RPMI7951 (cell line): ENCODE measurements around the gene RREB1. TPM values are rescaled to one million over a fixed set of nuclear protein-coding genes. Genes with fewer than 3 reads are reported as not detected.

ENCODE experiments used
- DNase-seq: peaks from one replicate; pipeline ENCODE4 v3.0.0-alpha.2; 2012; ENCODE audit warnings: low read depth
- total RNA-seq: library from RNA; depleted of rRNA; stranded (reverse); fragments of >200 nt; shearing (Covaris generic); gene quantifications from 2 replicates; pipeline ENCODE4 v1.2.3, GENCODE V29; 2014

Gene RREB1
- total RNA-seq, 1 experiment from 2014 or later = 6.0 TPM

- no peak for DNase-seq
Observed at GRCh38 chr6:7163661-7164071, 55.9 kb downstream of the RREB1 start.

- no peak for DNase-seq
Observed at GRCh38 chr6:7164536-7165001, 56.8 kb downstream of the RREB1 start.

GRCh38 chr6:7165002-7165889 lies 57.5 kb downstream of the RREB1 start:
- peak; percentile 52 for DNase-seq

GRCh38 chr6:7165890-7166267 lies 58.1 kb downstream of the RREB1 start:
- DNase-seq = peak; percentile 29

- DNase-seq = peak; percentile 77
Observed at GRCh38 chr6:7166410-7167293, 58.9 kb downstream of the RREB1 start.

- DNase-seq = no peak
Observed at GRCh38 chr6:7169296-7169721, 61.5 kb downstream of the RREB1 start.

GRCh38 chr6:7170117-7170732 lies 62.5 kb downstream of the RREB1 start:
- DNase-seq = no peak

GRCh38 chr6:7171119-7171518 lies 63.4 kb downstream of the RREB1 start:
- DNase-seq = no peak

GRCh38 chr6:7171733-7172132 lies 64.0 kb downstream of the RREB1 start:
- DNase-seq = no peak

GRCh38 chr6:7172649-7173048 lies 64.9 kb downstream of the RREB1 start:
- peak; percentile 69 for DNase-seq

- peak; percentile 49 for DNase-seq
Observed at GRCh38 chr6:7173843-7174503, 66.2 kb downstream of the RREB1 start.

- no peak for DNase-seq
Observed at GRCh38 chr6:7175462-7175861, 67.7 kb downstream of the RREB1 start.

- no peak for DNase-seq
Observed at GRCh38 chr6:7176208-7176607, 68.4 kb downstream of the RREB1 start.

GRCh38 chr6:7178280-7178679 lies 70.5 kb downstream of the RREB1 start:
- peak; percentile 18 for DNase-seq

- DNase-seq = no peak
Observed at GRCh38 chr6:7180751-7181150, 73.0 kb downstream of the RREB1 start.

GRCh38 chr6:7183707-7184106 lies 75.9 kb downstream of the RREB1 start:
- no peak for DNase-seq

- no peak for DNase-seq
Observed at GRCh38 chr6:7184502-7184901, 76.7 kb downstream of the RREB1 start.

- DNase-seq = no peak
Observed at GRCh38 chr6:7185561-7185960, 77.8 kb downstream of the RREB1 start.

GRCh38 chr6:7188492-7188891 lies 80.7 kb downstream of the RREB1 start:
- no peak for DNase-seq

- no peak for DNase-seq
Observed at GRCh38 chr6:7189101-7189758, 81.5 kb downstream of the RREB1 start.

- DNase-seq = no peak
Observed at GRCh38 chr6:7190791-7191190, 83.0 kb downstream of the RREB1 start.
